ENCODE results near the gene PRKCA.
"Not testable (repeated sequence)": the region's sequence is repeated elsewhere in the genome, so short reads cannot be mapped to it uniquely, and the experiment has no call there.

Gene PRKCA

GRCh38 chr17:66612993-66613392 lies 310.6 kb downstream of the PRKCA start:
- Histone ChIP-seq H3K4me1 (ENCODE audit: insufficient read depth, low read length) (peaks cover 7% of the 10 kb centered on the region), H3K36me3 (ENCODE audit: insufficient read depth, low read length) (no peaks in the 10 kb centered on the region), H3K27me3 (ENCODE audit: control insufficient read depth in 1 of 2, insufficient read depth in 2 of 2, low read length in 2 of 2) (no peaks in the 10 kb centered on the region), H3K27ac (ENCODE audit: low read depth, low read length) (no peak overlapping the region), H3K9me3 (ENCODE audit: low read length) (no peaks in the 10 kb centered on the region), H3K9ac (ENCODE audit: low read length) (no peak overlapping the region), H3K4me3 (ENCODE audit: low read depth in 1 of 2, low read length in 2 of 2) (no peak overlapping the region)

- H3K27me3 ChIP-seq (ENCODE audit: control insufficient read depth in 1 of 2, insufficient read depth in 2 of 2, low read length in 2 of 2): no peaks in the 10 kb centered on the region
- no peaks in the 10 kb centered on the region for H3K9me3 ChIP-seq (ENCODE audit: low read length)
- H3K4me1 ChIP-seq (ENCODE audit: insufficient read depth, low read length): peaks cover 7% of the 10 kb centered on the region
- no peak overlapping the region for H3K9ac ChIP-seq (ENCODE audit: low read length)
- H3K27ac ChIP-seq (ENCODE audit: low read depth, low read length): no peak overlapping the region
- no peaks in the 10 kb centered on the region for H3K36me3 ChIP-seq (ENCODE audit: insufficient read depth, low read length)
- no peak overlapping the region for H3K4me3 ChIP-seq (ENCODE audit: low read depth in 1 of 2, low read length in 2 of 2)
Observed at GRCh38 chr17:66614469-66614868, 312.1 kb downstream of the PRKCA start.

- peaks cover 17% of the 10 kb centered on the region for H3K4me1 ChIP-seq (ENCODE audit: insufficient read depth, low read length)
- H3K27ac ChIP-seq (ENCODE audit: low read depth, low read length): no peak overlapping the region
- no peaks in the 10 kb centered on the region for H3K27me3 ChIP-seq (ENCODE audit: control insufficient read depth in 1 of 2, insufficient read depth in 2 of 2, low read length in 2 of 2)
- H3K4me3 ChIP-seq (ENCODE audit: low read depth in 1 of 2, low read length in 2 of 2): no peak overlapping the region
- H3K9me3 ChIP-seq (ENCODE audit: low read length): no peaks in the 10 kb centered on the region
- no peaks in the 10 kb centered on the region for H3K36me3 ChIP-seq (ENCODE audit: insufficient read depth, low read length)
- H3K9ac ChIP-seq (ENCODE audit: low read length): no peak overlapping the region
Observed at GRCh38 chr17:66619206-66619605, 316.8 kb downstream of the PRKCA start.

- peaks cover 10% of the 10 kb centered on the region for H3K4me1 ChIP-seq (ENCODE audit: insufficient read depth, low read length)
- no peak overlapping the region for H3K9ac ChIP-seq (ENCODE audit: low read length)
- no peaks in the 10 kb centered on the region for H3K27me3 ChIP-seq (ENCODE audit: control insufficient read depth in 1 of 2, insufficient read depth in 2 of 2, low read length in 2 of 2)
- H3K4me3 ChIP-seq (ENCODE audit: low read depth in 1 of 2, low read length in 2 of 2): no peak overlapping the region
- no peaks in the 10 kb centered on the region for H3K9me3 ChIP-seq (ENCODE audit: low read length)
- no peak overlapping the region for H3K27ac ChIP-seq (ENCODE audit: low read depth, low read length)
- H3K36me3 ChIP-seq (ENCODE audit: insufficient read depth, low read length): no peaks in the 10 kb centered on the region
Observed at GRCh38 chr17:66620528-66620927, 318.1 kb downstream of the PRKCA start.

GRCh38 chr17:66624630-66625029 lies 322.2 kb downstream of the PRKCA start:
- H3K4me3 ChIP-seq (ENCODE audit: low read depth in 1 of 2, low read length in 2 of 2): not testable (repeated sequence)

GRCh38 chr17:66625311-66625767 lies 322.9 kb downstream of the PRKCA start:
- H3K9ac ChIP-seq (ENCODE audit: low read length): no peak overlapping the region
- no peaks in the 10 kb centered on the region for H3K9me3 ChIP-seq (ENCODE audit: low read length)
- no peak overlapping the region for H3K4me3 ChIP-seq (ENCODE audit: low read depth in 1 of 2, low read length in 2 of 2)
- peaks cover 40% of the 10 kb centered on the region for H3K4me1 ChIP-seq (ENCODE audit: insufficient read depth, low read length)
- no peak overlapping the region for H3K27ac ChIP-seq (ENCODE audit: low read depth, low read length)
- H3K27me3 ChIP-seq (ENCODE audit: control insufficient read depth in 1 of 2, insufficient read depth in 2 of 2, low read length in 2 of 2): no peaks in the 10 kb centered on the region
- no peaks in the 10 kb centered on the region for H3K36me3 ChIP-seq (ENCODE audit: insufficient read depth, low read length)

More at GRCh38 chr17:66624630-66625029, 322.2 kb downstream of the PRKCA start:
- not testable (repeated sequence) for H3K27me3 ChIP-seq (ENCODE audit: control insufficient read depth in 1 of 2, insufficient read depth in 2 of 2, low read length in 2 of 2); H3K9me3 ChIP-seq (ENCODE audit: low read length); H3K36me3 ChIP-seq (ENCODE audit: insufficient read depth, low read length); H3K27ac ChIP-seq (ENCODE audit: low read depth, low read length); H3K9ac ChIP-seq (ENCODE audit: low read length)
- H3K4me1 ChIP-seq (ENCODE audit: insufficient read depth, low read length): peaks cover 39% of the 10 kb centered on the region

GRCh38 chr17:66627985-66628384 lies 325.6 kb downstream of the PRKCA start:
- Histone ChIP-seq H3K27me3 (ENCODE audit: control insufficient read depth in 1 of 2, insufficient read depth in 2 of 2, low read length in 2 of 2) (no peaks in the 10 kb centered on the region), H3K9me3 (ENCODE audit: low read length) (no peaks in the 10 kb centered on the region), H3K4me1 (ENCODE audit: insufficient read depth, low read length) (peaks cover 39% of the 10 kb centered on the region), H3K4me3 (ENCODE audit: low read depth in 1 of 2, low read length in 2 of 2) (no peak overlapping the region), H3K27ac (ENCODE audit: low read depth, low read length) (peak overlapping the region; percentile 79), H3K36me3 (ENCODE audit: insufficient read depth, low read length) (no peaks in the 10 kb centered on the region), H3K9ac (ENCODE audit: low read length) (no peak overlapping the region)

GRCh38 chr17:66629762-66630161 lies 327.3 kb downstream of the PRKCA start:
- Histone ChIP-seq H3K36me3 (ENCODE audit: insufficient read depth, low read length) (no peaks in the 10 kb centered on the region), H3K4me3 (ENCODE audit: low read depth in 1 of 2, low read length in 2 of 2) (no peak overlapping the region), H3K9me3 (ENCODE audit: low read length) (no peaks in the 10 kb centered on the region), H3K27me3 (ENCODE audit: control insufficient read depth in 1 of 2, insufficient read depth in 2 of 2, low read length in 2 of 2) (no peaks in the 10 kb centered on the region), H3K4me1 (ENCODE audit: insufficient read depth, low read length) (peaks cover 40% of the 10 kb centered on the region), H3K27ac (ENCODE audit: low read depth, low read length) (peak overlapping the region; percentile 14), H3K9ac (ENCODE audit: low read length) (no peak overlapping the region)

- no peak overlapping the region for H3K4me3 ChIP-seq (ENCODE audit: low read depth in 1 of 2, low read length in 2 of 2)
- H3K4me1 ChIP-seq (ENCODE audit: insufficient read depth, low read length): peaks cover 46% of the 10 kb centered on the region
- no peaks in the 10 kb centered on the region for H3K36me3 ChIP-seq (ENCODE audit: insufficient read depth, low read length)
- H3K9me3 ChIP-seq (ENCODE audit: low read length): no peaks in the 10 kb centered on the region
- H3K27me3 ChIP-seq (ENCODE audit: control insufficient read depth in 1 of 2, insufficient read depth in 2 of 2, low read length in 2 of 2): no peaks in the 10 kb centered on the region
- no peak overlapping the region for H3K27ac ChIP-seq (ENCODE audit: low read depth, low read length)
- H3K9ac ChIP-seq (ENCODE audit: low read length): no peak overlapping the region
Observed at GRCh38 chr17:66630379-66630778, 328.0 kb downstream of the PRKCA start.

- Histone ChIP-seq H3K4me3 (ENCODE audit: low read depth in 1 of 2, low read length in 2 of 2) (no peak overlapping the region), H3K9me3 (ENCODE audit: low read length) (no peaks in the 10 kb centered on the region), H3K4me1 (ENCODE audit: insufficient read depth, low read length) (peaks cover 50% of the 10 kb centered on the region), H3K27me3 (ENCODE audit: control insufficient read depth in 1 of 2, insufficient read depth in 2 of 2, low read length in 2 of 2) (no peaks in the 10 kb centered on the region), H3K9ac (ENCODE audit: low read length) (no peak overlapping the region), H3K27ac (ENCODE audit: low read depth, low read length) (no peak overlapping the region), H3K36me3 (ENCODE audit: insufficient read depth, low read length) (no peaks in the 10 kb centered on the region)
Observed at GRCh38 chr17:66630828-66631472, 328.5 kb downstream of the PRKCA start.

GRCh38 chr17:66632731-66633130 lies 330.3 kb downstream of the PRKCA start:
- no peak overlapping the region for H3K4me3 ChIP-seq (ENCODE audit: low read depth in 1 of 2, low read length in 2 of 2)
- peaks cover 39% of the 10 kb centered on the region for H3K4me1 ChIP-seq (ENCODE audit: insufficient read depth, low read length)
- no peaks in the 10 kb centered on the region for H3K36me3 ChIP-seq (ENCODE audit: insufficient read depth, low read length)
- H3K9ac ChIP-seq (ENCODE audit: low read length): no peak overlapping the region
- no peaks in the 10 kb centered on the region for H3K27me3 ChIP-seq (ENCODE audit: control insufficient read depth in 1 of 2, insufficient read depth in 2 of 2, low read length in 2 of 2)
- H3K27ac ChIP-seq (ENCODE audit: low read depth, low read length): no peak overlapping the region
- H3K9me3 ChIP-seq (ENCODE audit: low read length): no peaks in the 10 kb centered on the region

- no peaks in the 10 kb centered on the region for H3K9me3 ChIP-seq (ENCODE audit: low read length)
- H3K27me3 ChIP-seq (ENCODE audit: control insufficient read depth in 1 of 2, insufficient read depth in 2 of 2, low read length in 2 of 2): no peaks in the 10 kb centered on the region
- no peaks in the 10 kb centered on the region for H3K36me3 ChIP-seq (ENCODE audit: insufficient read depth, low read length)
- peaks cover 32% of the 10 kb centered on the region for H3K4me1 ChIP-seq (ENCODE audit: insufficient read depth, low read length)
- no peak overlapping the region for H3K4me3 ChIP-seq (ENCODE audit: low read depth in 1 of 2, low read length in 2 of 2)
- H3K27ac ChIP-seq (ENCODE audit: low read depth, low read length): no peak overlapping the region
- no peak overlapping the region for H3K9ac ChIP-seq (ENCODE audit: low read length)
Observed at GRCh38 chr17:66633317-66633965, 331.0 kb downstream of the PRKCA start.
